Activated CD4-positive, alpha-beta T cell treated with anti-CD3 and anti-CD28 coated beads, Interleukin-2, amount 50 U/mL, for 4 hours (primary cell): ENCODE data around the gene LMO7.

Experiments used
- DNase-seq, 2 experiments: peaks; one replicate each; pipeline ENCODE4 v3.0.0-alpha.2; 2020

Gene LMO7

GRCh38 chr13:75811361-75811760 is 175.2 kb downstream of the LMO7 start:
- DNase-seq, result no peak

GRCh38 chr13:75811841-75812240 is 175.7 kb downstream of the LMO7 start:
- no peak for DNase-seq

GRCh38 chr13:75812751-75813181 is 176.6 kb downstream of the LMO7 start:
- no peak for DNase-seq

GRCh38 chr13:75813323-75813722 is 177.2 kb downstream of the LMO7 start:
- no peak for DNase-seq

- DNase-seq, result no peak
These were observed 182.2 kb downstream of the LMO7 start for GRCh38 chr13:75818179-75818967.

GRCh38 chr13:75818968-75819225 is 182.8 kb downstream of the LMO7 start:
- no peak for DNase-seq

GRCh38 chr13:75825161-75825560 is 189.0 kb downstream of the LMO7 start:
- no peak for DNase-seq

- DNase-seq, result no peak
These were observed 189.5 kb downstream of the LMO7 start for GRCh38 chr13:75825594-75825993.

GRCh38 chr13:75826391-75826790 is 190.3 kb downstream of the LMO7 start:
- DNase-seq, result no peak

- DNase-seq, result no peak
These were observed 193.7 kb downstream of the LMO7 start for GRCh38 chr13:75829830-75830229.

- DNase-seq, result no peak
These were observed 194.7 kb downstream of the LMO7 start for GRCh38 chr13:75830842-75831241.

GRCh38 chr13:75831389-75831788 is 195.3 kb downstream of the LMO7 start:
- DNase-seq, result no peak

GRCh38 chr13:75832812-75833211 is 196.7 kb downstream of the LMO7 start:
- DNase-seq, result no peak

GRCh38 chr13:75836441-75836840 is 200.3 kb downstream of the LMO7 start:
- no peak for DNase-seq

- no peak for DNase-seq
These were observed 202.4 kb downstream of the LMO7 start for GRCh38 chr13:75838366-75839005.

- no peak for DNase-seq
These were observed 203.3 kb downstream of the LMO7 start for GRCh38 chr13:75839406-75839805.

GRCh38 chr13:75841905-75842304 is 205.8 kb downstream of the LMO7 start:
- DNase-seq, result no peak

GRCh38 chr13:75843074-75843473 is 206.9 kb downstream of the LMO7 start:
- DNase-seq, result no peak

- no peak for DNase-seq
These were observed 207.9 kb downstream of the LMO7 start for GRCh38 chr13:75843991-75844390.

- DNase-seq, result no peak
These were observed 211.5 kb downstream of the LMO7 start for GRCh38 chr13:75847588-75847987.

- no peak for DNase-seq
These were observed 214.8 kb downstream of the LMO7 start for GRCh38 chr13:75850916-75851315.

GRCh38 chr13:75855216-75855615 is 219.1 kb downstream of the LMO7 start:
- no peak for DNase-seq

- no peak for DNase-seq
These were observed 219.7 kb downstream of the LMO7 start for GRCh38 chr13:75855847-75856246.

- no peak for DNase-seq
These were observed 221.2 kb downstream of the LMO7 start for GRCh38 chr13:75857291-75857690.

- no peak for DNase-seq
These were observed 224.8 kb downstream of the LMO7 start for GRCh38 chr13:75860935-75861334.
